ENCODE measurements around the gene PRDM1. TPM values are rescaled to one million over a fixed set of nuclear protein-coding genes. Genes with fewer than 3 reads are reported as not detected.
A peak's percentile ranks its signal among the peaks of the same experiment; 100 is the strongest.

PRDM1 gene
- total RNA-seq, 2 experiments from 2014 or later, result 14.4 to 14.7 TPM

- H3K9me3 Mint-ChIP-seq (ENCODE audit: insufficient read depth), result no peaks in the 10 kb centered on the region
- H3K4me3 Mint-ChIP-seq, result no peak overlapping the region
- POLR2A ChIA-PET, result no interaction called here
- DNase-seq, result no peak
- H3K36me3 Mint-ChIP-seq (ENCODE audit: low read depth), result no peaks in the 10 kb centered on the region
- ATAC-seq, result no peak
- H3K27ac Mint-ChIP-seq, result no peak overlapping the region
- CTCF ChIA-PET, result no interaction called here
- no peaks in the 10 kb centered on the region for H3K4me1 Mint-ChIP-seq (ENCODE audit: low read depth)
- peaks cover 21% of the 10 kb centered on the region for H3K27me3 Mint-ChIP-seq (ENCODE audit: low read depth)
Measured at GRCh38 chr6:106074146-106074545, 12.0 kb upstream of the PRDM1 start.

- CTCF ChIA-PET, result no interaction called here
- Mint-ChIP-seq H3K4me1 (ENCODE audit: low read depth) (no peaks in the 10 kb centered on the region), H3K27me3 (ENCODE audit: low read depth) (peaks cover 19% of the 10 kb centered on the region), H3K27ac (no peak overlapping the region), H3K9me3 (ENCODE audit: insufficient read depth) (no peaks in the 10 kb centered on the region), H3K36me3 (ENCODE audit: low read depth) (no peaks in the 10 kb centered on the region), H3K4me3 (no peak overlapping the region)
- DNase-seq (no peak), ATAC-seq (no peak)
- POLR2A ChIA-PET, result no interaction called here
Measured at GRCh38 chr6:106076139-106076538, 10.0 kb upstream of the PRDM1 start.

DNA sequence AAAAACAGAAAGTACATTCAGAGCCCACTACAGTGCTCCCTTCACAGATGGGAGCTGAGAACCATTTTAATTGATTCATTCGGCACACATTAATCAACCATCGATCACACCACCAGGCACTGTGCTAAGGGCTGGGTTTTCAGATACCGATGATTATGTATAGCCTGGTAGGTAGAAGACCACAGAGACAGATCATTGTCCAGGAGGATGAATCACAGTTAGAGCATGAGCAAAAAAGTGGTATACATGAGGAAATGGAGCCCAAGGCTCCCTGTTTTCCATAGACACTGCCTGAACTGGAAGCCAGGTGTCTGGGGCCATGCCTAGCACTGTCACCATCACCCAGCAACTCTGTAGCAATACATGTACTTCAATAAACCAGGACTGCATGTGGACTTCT, 9.0 kb upstream of the PRDM1 start:
- CTCF ChIA-PET, result no interaction called here
- Mint-ChIP-seq H3K9me3 (ENCODE audit: insufficient read depth) (no peaks in the 10 kb centered on the region), H3K27me3 (ENCODE audit: low read depth) (peaks cover 25% of the 10 kb centered on the region), H3K4me3 (no peak overlapping the region), H3K4me1 (ENCODE audit: low read depth) (no peaks in the 10 kb centered on the region), H3K27ac (no peak overlapping the region), H3K36me3 (ENCODE audit: low read depth) (no peaks in the 10 kb centered on the region)
- POLR2A ChIA-PET, result no interaction called here
- DNase-seq, result no peak
- ATAC-seq, result no peak

- ChIA-PET CTCF (no interaction called here), POLR2A (no interaction called here)
- no peak overlapping the region for H3K4me3 Mint-ChIP-seq
- H3K36me3 Mint-ChIP-seq (ENCODE audit: low read depth), result no peaks in the 10 kb centered on the region
- H3K27me3 Mint-ChIP-seq (ENCODE audit: low read depth), result peaks cover 26% of the 10 kb centered on the region
- H3K4me1 Mint-ChIP-seq (ENCODE audit: low read depth), result peaks cover 5% of the 10 kb centered on the region
- DNase-seq (no peak), ATAC-seq (no peak)
- no peak overlapping the region for H3K27ac Mint-ChIP-seq
- H3K9me3 Mint-ChIP-seq (ENCODE audit: insufficient read depth), result no peaks in the 10 kb centered on the region
Measured at GRCh38 chr6:106077881-106078280, 8.3 kb upstream of the PRDM1 start.

DNA sequence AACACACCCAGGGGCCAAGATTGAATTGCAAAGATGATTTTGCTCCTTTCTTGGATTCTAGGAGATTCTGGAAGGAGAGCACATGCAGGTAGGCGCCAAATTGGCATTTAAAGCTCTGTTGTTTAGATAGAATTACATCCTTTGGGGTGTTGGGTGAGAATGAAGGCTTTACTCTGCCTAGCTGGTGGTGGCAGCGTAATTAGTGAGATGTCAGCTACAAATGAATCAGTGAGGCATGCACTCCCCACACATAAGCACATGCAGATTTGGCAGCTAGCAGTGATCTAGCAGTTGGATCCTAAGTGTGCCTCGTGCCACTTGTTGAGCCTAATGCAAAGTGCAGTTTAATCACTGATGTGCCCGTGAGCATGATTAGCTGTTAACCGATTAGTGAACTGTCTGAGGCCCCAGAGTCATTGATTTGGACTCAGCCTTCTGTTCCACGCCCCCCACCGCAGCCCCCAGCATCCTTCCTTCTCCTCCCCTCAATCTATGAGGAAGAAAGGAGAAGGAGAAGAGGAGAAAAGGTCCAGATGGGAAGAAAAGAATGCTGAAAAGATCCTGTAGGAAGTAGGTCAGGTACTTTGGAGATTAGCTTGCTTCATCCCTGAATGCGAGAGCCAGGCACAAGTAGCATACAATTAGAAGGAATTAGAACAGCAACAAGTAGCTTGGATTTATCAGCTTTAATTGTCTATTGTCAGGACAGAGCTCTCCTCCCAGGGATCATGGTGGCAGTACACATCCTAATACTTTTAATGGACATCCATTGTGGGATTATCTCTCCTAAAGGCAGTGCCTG, 6.0 kb upstream of the PRDM1 start:
- ChIA-PET CTCF (interaction anchor here (1.2 kb wide), 1 partner anchor 9 kb away, joined by 3 read pairs; no protein-coding TSS in a partner anchor), POLR2A (interaction anchor here (0.7 kb wide), 1 partner anchor 83 kb away, joined by 3 read pairs; no protein-coding TSS in a partner anchor)
- Mint-ChIP-seq H3K27me3 (ENCODE audit: low read depth) (peaks cover 27% of the 10 kb centered on the region), H3K4me1 (ENCODE audit: low read depth) (peaks cover 26% of the 10 kb centered on the region), H3K36me3 (ENCODE audit: low read depth) (no peaks in the 10 kb centered on the region), H3K9me3 (ENCODE audit: insufficient read depth) (no peaks in the 10 kb centered on the region), H3K27ac (no peak overlapping the region), H3K4me3 (no peak overlapping the region)
- ATAC-seq (no peak), DNase-seq (no peak)

- Mint-ChIP-seq H3K27ac (no peak overlapping the region), H3K4me1 (ENCODE audit: low read depth) (peaks cover 32% of the 10 kb centered on the region)
- ATAC-seq, result no peak
Measured at GRCh38 chr6:106080763-106081095, 5.4 kb upstream of the PRDM1 start.

DNA sequence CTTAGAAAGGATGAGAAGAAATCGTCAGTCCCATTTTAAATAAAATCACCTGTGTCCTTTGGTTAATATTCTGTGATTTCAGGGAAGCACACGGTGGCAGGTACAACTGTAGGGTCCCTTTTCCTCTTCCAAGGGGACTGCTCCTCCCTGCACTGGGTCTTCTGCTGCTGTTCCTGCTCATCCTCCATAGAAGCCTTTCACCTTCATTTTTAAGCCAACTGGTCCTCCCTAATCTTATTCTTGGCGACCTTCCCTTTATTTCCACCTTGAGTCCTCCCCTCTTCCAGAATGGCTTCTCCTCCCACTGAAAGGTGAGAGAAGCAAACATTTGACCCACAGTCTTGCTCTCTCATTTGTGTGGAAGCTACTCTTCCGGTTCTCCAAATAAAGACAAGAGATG, 4.4 kb upstream of the PRDM1 start:
- Mint-ChIP-seq H3K9me3 (ENCODE audit: insufficient read depth) (no peaks in the 10 kb centered on the region), H3K36me3 (ENCODE audit: low read depth) (no peaks in the 10 kb centered on the region), H3K4me3 (no peak overlapping the region), H3K27ac (no peak overlapping the region), H3K4me1 (ENCODE audit: low read depth) (peaks cover 37% of the 10 kb centered on the region), H3K27me3 (ENCODE audit: low read depth) (peaks cover 27% of the 10 kb centered on the region)
- ATAC-seq (no peak), DNase-seq (no peak)
- CTCF ChIA-PET, result no interaction called here
- POLR2A ChIA-PET, result no interaction called here

More at GRCh38 chr6:106080763-106081095, 5.4 kb upstream of the PRDM1 start:
- no peaks in the 10 kb centered on the region for H3K9me3 Mint-ChIP-seq (ENCODE audit: insufficient read depth)
- H3K27me3 Mint-ChIP-seq (ENCODE audit: low read depth), result peaks cover 27% of the 10 kb centered on the region
- no peak for DNase-seq
- H3K36me3 Mint-ChIP-seq (ENCODE audit: low read depth), result no peaks in the 10 kb centered on the region
- CTCF ChIA-PET, result no interaction called here
- no peak overlapping the region for H3K4me3 Mint-ChIP-seq
- POLR2A ChIA-PET, result no interaction called here

- ChIA-PET CTCF (interaction anchor here (0.7 to 3.1 kb wide), 10 partner anchors 9 to 651 kb away, joined by 3 to 13 read pairs (median 3); no protein-coding TSS in a partner anchor), POLR2A (interaction anchor here (1.0 to 1.2 kb wide), 2 partner anchors 10 to 91 kb away, joined by 3 read pairs; no protein-coding TSS in a partner anchor)
- ATAC-seq (no peak), DNase-seq (no peak)
- no peak overlapping the region for H3K27ac Mint-ChIP-seq
- H3K9me3 Mint-ChIP-seq (ENCODE audit: insufficient read depth), result no peaks in the 10 kb centered on the region
- H3K27me3 Mint-ChIP-seq (ENCODE audit: low read depth), result peaks cover 25% of the 10 kb centered on the region
- H3K4me1 Mint-ChIP-seq (ENCODE audit: low read depth), result peaks cover 47% of the 10 kb centered on the region
- H3K4me3 Mint-ChIP-seq, result no peak overlapping the region
- peaks cover 5% of the 10 kb centered on the region for H3K36me3 Mint-ChIP-seq (ENCODE audit: low read depth)
Measured at GRCh38 chr6:106082735-106083398, 3.3 kb upstream of the PRDM1 start.

DNA sequence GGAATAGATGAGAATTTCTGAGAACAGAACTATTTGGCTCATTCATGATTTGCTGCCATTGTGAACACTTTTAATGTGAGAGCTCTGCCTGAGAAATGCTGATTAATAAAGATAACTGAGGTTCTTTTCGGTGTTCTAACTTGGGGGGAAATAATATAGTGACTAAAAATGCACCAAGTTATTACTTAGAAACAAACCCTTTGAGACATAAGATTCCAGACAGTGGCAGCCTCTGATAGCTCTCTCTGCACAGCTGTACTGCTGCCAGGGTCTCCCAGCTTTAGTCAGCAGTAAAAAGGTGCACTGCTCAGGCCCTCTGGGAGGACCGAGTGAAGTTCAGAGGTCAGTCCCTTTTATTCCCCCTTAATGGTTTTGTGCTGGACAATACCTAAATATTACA, 2.5 kb upstream of the PRDM1 start:
- Mint-ChIP-seq H3K27ac (no peak overlapping the region), H3K4me1 (ENCODE audit: low read depth) (peaks cover 53% of the 10 kb centered on the region), H3K9me3 (ENCODE audit: insufficient read depth) (no peaks in the 10 kb centered on the region), H3K27me3 (ENCODE audit: low read depth) (peaks cover 27% of the 10 kb centered on the region), H3K36me3 (ENCODE audit: low read depth) (peaks cover 11% of the 10 kb centered on the region), H3K4me3 (no peak overlapping the region)
- POLR2A ChIA-PET, result interaction anchor here (1.2 kb wide), 1 partner anchor 11 kb away, joined by 3 read pairs; no protein-coding TSS in a partner anchor
- CTCF ChIA-PET, result interaction anchor here (0.6 to 3.1 kb wide), 15 partner anchors 9 to 1345 kb away, joined by 3 to 13 read pairs (median 3); no protein-coding TSS in a partner anchor
- no peak for ATAC-seq
- no peak for DNase-seq

DNA sequence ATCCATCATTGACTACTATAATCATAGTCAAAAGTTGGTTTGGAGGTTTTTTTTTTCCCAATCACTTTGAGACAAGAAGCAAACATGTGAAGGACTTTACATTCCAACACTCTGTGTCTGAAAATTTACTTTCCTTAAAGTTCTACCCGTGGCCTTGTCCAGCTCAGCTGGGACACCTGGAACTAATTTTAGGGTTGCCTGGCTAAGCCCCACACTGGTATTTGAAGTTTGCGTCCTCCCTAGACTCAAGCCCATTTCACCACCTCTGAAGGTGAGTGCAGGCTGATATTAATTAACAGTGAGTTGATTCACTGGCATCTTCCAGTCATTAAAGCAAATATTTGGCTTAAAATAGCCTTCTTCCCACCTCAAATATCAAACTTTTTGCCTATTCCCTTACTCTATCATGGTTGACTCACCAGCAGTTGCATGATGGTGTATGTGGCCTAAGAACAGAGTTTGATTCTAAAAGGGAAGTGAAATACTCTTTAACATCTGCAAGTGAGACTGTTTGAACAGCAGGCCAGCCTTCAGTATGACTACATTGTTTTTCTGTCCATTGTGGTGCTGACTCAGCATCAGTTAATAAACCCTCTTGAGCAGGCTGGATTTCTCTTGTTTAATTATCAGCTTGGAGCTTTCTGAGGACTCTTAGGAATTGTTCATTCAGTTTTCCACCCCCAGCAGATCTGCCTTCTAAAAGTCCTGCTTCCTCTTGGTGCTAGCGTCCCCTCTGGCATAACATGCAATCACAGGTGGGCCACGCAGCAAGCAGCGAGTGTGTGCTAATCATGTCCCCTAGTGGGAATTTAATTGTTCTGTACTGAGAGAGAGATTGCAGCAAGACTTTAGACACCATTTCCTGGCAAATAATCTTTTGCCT, 1.8 kb upstream of the PRDM1 start:
- ChIA-PET CTCF (interaction anchor here (0.6 to 3.1 kb wide), 13 partner anchors 15 to 1344 kb away, joined by 3 to 13 read pairs (median 3); no protein-coding TSS in a partner anchor), POLR2A (interaction anchor here (1.2 kb wide), 1 partner anchor 12 kb away, joined by 3 read pairs; no protein-coding TSS in a partner anchor)
- H3K4me3 Mint-ChIP-seq, result no peak overlapping the region
- DNase-seq (no peak), ATAC-seq (no peak)
- peaks cover 18% of the 10 kb centered on the region for H3K36me3 Mint-ChIP-seq (ENCODE audit: low read depth)
- H3K27me3 Mint-ChIP-seq (ENCODE audit: low read depth), result peaks cover 27% of the 10 kb centered on the region
- H3K27ac Mint-ChIP-seq, result no peak overlapping the region
- H3K9me3 Mint-ChIP-seq (ENCODE audit: insufficient read depth), result no peaks in the 10 kb centered on the region
- peaks cover 55% of the 10 kb centered on the region for H3K4me1 Mint-ChIP-seq (ENCODE audit: low read depth)

DNA sequence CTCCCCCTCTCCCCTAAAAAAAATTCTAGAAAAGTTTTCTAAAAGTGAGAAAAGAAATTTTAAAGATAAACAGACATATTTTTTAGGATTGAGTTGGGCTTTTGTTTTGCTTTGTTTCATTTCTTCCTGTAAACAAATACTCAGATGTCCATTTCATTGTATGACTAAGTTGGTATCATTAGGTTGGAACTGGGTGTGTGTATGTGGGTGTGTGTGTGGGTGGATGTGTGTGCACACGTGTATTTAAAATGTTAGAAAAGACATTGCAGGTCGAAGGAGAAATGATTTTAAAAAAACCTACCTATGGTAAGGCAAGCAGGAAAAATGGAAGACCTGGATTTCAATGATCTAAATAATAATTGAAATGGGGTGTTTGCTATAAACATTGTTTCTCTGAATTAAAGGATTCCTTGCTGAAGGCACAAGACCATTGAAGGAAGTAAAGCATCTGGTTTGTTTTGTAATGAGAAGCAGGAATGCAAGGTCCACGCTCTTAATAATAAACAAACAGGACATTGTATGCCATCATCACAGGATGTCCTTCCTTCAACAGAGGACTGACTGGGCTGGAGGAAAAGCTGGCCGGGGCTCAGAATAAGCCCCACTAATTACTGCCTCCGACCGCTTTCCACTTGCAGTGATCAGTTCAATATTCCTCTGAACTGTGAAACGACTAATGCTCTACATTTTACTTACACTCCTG, 996 bp upstream of the PRDM1 start:
- peaks cover 61% of the 10 kb centered on the region for H3K4me1 Mint-ChIP-seq (ENCODE audit: low read depth)
- DNase-seq, result no peak
- POLR2A ChIA-PET, result no interaction called here
- no peaks in the 10 kb centered on the region for H3K9me3 Mint-ChIP-seq (ENCODE audit: insufficient read depth)
- peaks cover 30% of the 10 kb centered on the region for H3K27me3 Mint-ChIP-seq (ENCODE audit: low read depth)
- peaks cover 24% of the 10 kb centered on the region for H3K36me3 Mint-ChIP-seq (ENCODE audit: low read depth)
- ATAC-seq, result no peak
- H3K4me3 Mint-ChIP-seq, result peak overlapping the region; percentile 84
- CTCF ChIA-PET, result interaction anchor here (0.6 to 3.1 kb wide), 12 partner anchors 11 to 654 kb away, joined by 3 to 32 read pairs (median 5); no protein-coding TSS in a partner anchor
- H3K27ac Mint-ChIP-seq, result no peak overlapping the region

Data from activated CD8-positive, alpha-beta T cell treated with anti-CD3 and anti-CD28 coated beads, Interleukin-2, amount 10 ng/mL, durations not matched to agents 7 days and 5 days (primary cell).